SK-N-SH (cell line): ENCODE results near the gene MBOAT2. TPM values are rescaled to one million over a fixed set of nuclear protein-coding genes. Genes with fewer than 3 reads are reported as not detected.

Experiments
- CTCF ChIA-PET: fragments of 300-600, 350-600 bp; formaldehyde crosslinking; extraction: SDS; loops from one replicate; lab custom pipeline; 2021; lab: Yijun Ruan, JAX
- POLR2A ChIA-PET: fragments of 350-600 bp; sonication (Branson Sonifier 250); formaldehyde crosslinking; extraction: SDS; loops from one replicate; lab custom pipeline; 2020; ENCODE audit warnings: antibody characterized with exemption, inconsistent platforms; lab: Yijun Ruan, JAX
- DNase-seq: peaks from one replicate; pipeline ENCODE4 v3.0.0; 2012
- H2AFZ ChIP-seq: fragments of 200-600 bp; sonication (generic); 2 replicates; pipeline ENCODE4 v1.8.1; 2016; ENCODE audit warnings: antibody characterized with exemption, mild to moderate bottlenecking, low read depth
- H3F3A ChIP-seq: fragments of 200-600 bp; sonication (generic); replicated peaks from 2 replicates; pipeline ENCODE3; 2016; ENCODE audit warnings: antibody characterized with exemption, mild to moderate bottlenecking; ENCODE audit not compliant: insufficient read depth
- H3K27ac ChIP-seq, 2 experiments: fragments of 200-500 bp in 1 of 2; fragments of 200-600 bp in 1 of 2; sonication (Bioruptor generic) in 1 of 2; sonication (generic), shearing (Covaris generic) in 1 of 2; 2 replicates each; pipeline versions ENCODE4 v1.5.1 to v1.6.1; 2014 to 2016; ENCODE audit warnings: low read depth in 2 of 2, inconsistent platforms in 1 of 2, low read length in 1 of 2, mild to moderate bottlenecking in 1 of 2, mixed read lengths in 1 of 2
- H3K27me3 ChIP-seq: fragments of 200-600 bp; sonication (generic), shearing (Covaris generic); 2 replicates; pipeline ENCODE4 v1.6.1; 2016; ENCODE audit warnings: mixed run types; ENCODE audit not compliant: insufficient read depth
- H3K36me3 ChIP-seq, 2 experiments: fragments of 200-500 bp in 1 of 2; fragments of 200-600 bp in 1 of 2; sonication (Bioruptor generic) in 1 of 2; sonication (generic) in 1 of 2; replicated peaks in 1 of 2; 2 replicates each; pipeline versions ENCODE3 to v1.5.1; 2014 to 2016; ENCODE audit warnings: low read length in 1 of 2, mild to moderate bottlenecking in 1 of 2; ENCODE audit not compliant: insufficient read depth in 2 of 2, control insufficient read depth in 1 of 2
- H3K4me1 ChIP-seq, 2 experiments: fragments of 200-500 bp in 1 of 2; fragments of 200-600 bp in 1 of 2; sonication (Bioruptor generic) in 1 of 2; sonication (generic), shearing (Covaris generic) in 1 of 2; 2 replicates each; pipeline versions ENCODE4 v1.5.1 to v1.6.1; 2014 to 2016; ENCODE audit warnings: low read depth in 1 of 2, low read length in 1 of 2, mixed run types in 1 of 2; ENCODE audit not compliant: insufficient read depth in 2 of 2, control insufficient read depth in 1 of 2
- H3K4me2 ChIP-seq: fragments of 200-600 bp; sonication (generic), shearing (Covaris generic); 2 replicates; pipeline ENCODE4 v1.6.1; 2017; ENCODE audit warnings: mixed run types
- H3K4me3 ChIP-seq, 2 experiments: fragments of 200-500 bp in 1 of 2; fragments of 200-600 bp in 1 of 2; sonication (Bioruptor generic) in 1 of 2; sonication (generic), shearing (Covaris generic) in 1 of 2; 2 replicates each; pipeline versions ENCODE4 v1.5.1 to v1.8.1; 2014 to 2016; ENCODE audit warnings: low read depth in 2 of 2, inconsistent platforms in 1 of 2, low read length in 1 of 2, mild to moderate bottlenecking in 1 of 2, mixed read lengths in 1 of 2, moderate library complexity in 1 of 2
- H3K79me2 ChIP-seq: fragments of 200-600 bp; sonication (generic); 2 replicates; pipeline ENCODE4 v1.8.1; 2017; ENCODE audit warnings: mild to moderate bottlenecking; ENCODE audit not compliant: insufficient read depth
- H3K9ac ChIP-seq: fragments of 200-600 bp; sonication (generic); 2 replicates; pipeline ENCODE4 v1.6.1; 2017; ENCODE audit warnings: mixed run types
- H3K9me2 ChIP-seq: fragments of 200-600 bp; sonication (generic); 2 replicates; pipeline ENCODE4 v1.6.1; 2017; ENCODE audit warnings: mixed run types
- H3K9me3 ChIP-seq: fragments of 200-600 bp; sonication (generic); 2 replicates; pipeline ENCODE4 v1.6.1; 2017; ENCODE audit warnings: mixed run types, mild to moderate bottlenecking, moderate library complexity
- H4K20me1 ChIP-seq: fragments of 200-600 bp; sonication (generic); 2 replicates; pipeline ENCODE4 v1.6.1; 2017; ENCODE audit warnings: mild to moderate bottlenecking, mixed run types; ENCODE audit not compliant: insufficient read depth
- ELF1 ChIP-seq: IDR thresholded peaks from 2 replicates; pipeline ENCODE4 v1.4.0; 2012
- EZH2phosphoT487 ChIP-seq: fragments of 200-600 bp; sonication (generic); IDR thresholded peaks from 2 replicates; pipeline ENCODE4 v1.6.1; 2017; ENCODE audit warnings: low read depth, mixed run types, mild to moderate bottlenecking, antibody characterized with exemption, moderate library complexity, borderline replicate concordance
- FOSL2 ChIP-seq: IDR thresholded peaks from 2 replicates; pipeline ENCODE4 v1.4.0; 2012; ENCODE audit warnings: low read depth, mild to moderate bottlenecking, moderate library complexity, borderline replicate concordance
- FOXM1 ChIP-seq: IDR thresholded peaks from 2 replicates; pipeline ENCODE4 v1.4.0; 2012; ENCODE audit warnings: low read depth, mild to moderate bottlenecking
- GATA2 ChIP-seq: sonication (generic); formaldehyde crosslinking; IDR thresholded peaks from 2 replicates; pipeline ENCODE4 v1.5.0; 2020; ENCODE audit warnings: mild to moderate bottlenecking, missing genetic modification reagents
- PBX3 ChIP-seq: IDR thresholded peaks from 2 replicates; pipeline ENCODE4; 2012
- RCOR1 ChIP-seq: fragments of 150-350 bp; IDR thresholded peaks from 2 replicates; pipeline ENCODE4 v1.6.1; 2017; ENCODE audit warnings: antibody characterized with exemption, low read length
- REST ChIP-seq: IDR thresholded peaks from 2 replicates; pipeline ENCODE4 v1.6.1; 2012; ENCODE audit warnings: mild to moderate bottlenecking, low read depth, low read length, moderate library complexity
- RFX5 ChIP-seq: IDR thresholded peaks from 2 replicates; pipeline ENCODE4 v1.6.1; 2012; ENCODE audit warnings: mild to moderate bottlenecking, improper control_type of control experiment, low read length
- RXRA ChIP-seq: IDR thresholded peaks from 2 replicates; pipeline ENCODE4 v1.4.0; 2012; ENCODE audit warnings: low read depth, mild to moderate bottlenecking, borderline replicate concordance
- SMC3 ChIP-seq: IDR thresholded peaks from 2 replicates; pipeline ENCODE4 v1.6.1; 2012; ENCODE audit warnings: low read depth, low read length, improper control_type of control experiment
- TCF12 ChIP-seq: IDR thresholded peaks from 2 replicates; pipeline ENCODE4 v1.4.0; 2012
- TEAD4 ChIP-seq: IDR thresholded peaks from 2 replicates; pipeline ENCODE4 v1.4.0; 2012; ENCODE audit warnings: mild to moderate bottlenecking, borderline replicate concordance; ENCODE audit not compliant: insufficient read depth
- YY1 ChIP-seq: IDR thresholded peaks from 2 replicates; pipeline ENCODE4 v1.4.0; 2012; ENCODE audit warnings: low read depth, mild to moderate bottlenecking
- WGBS: methylation state at CpG from one replicate; pipeline ENCODE4 v1.1.6; 2017; ENCODE audit warnings: low lambda C conversion rate; 5-methylcytosine and 5-hydroxymethylcytosine counted together
- polyA plus RNA-seq, 3 experiments: library from polyadenylated mRNA; depleted of rRNA; stranded (reverse); fragments of >200 nt; gene quantifications; 2 replicates each; pipeline ENCODE4 v1.2.3, GENCODE V29; 2012
- TF ChIP-seq, protein P1 (sequence below): fragments of 150-350 bp; IDR thresholded peaks from 2 replicates; pipeline ENCODE4 v1.6.1; 2016; ENCODE audit warnings: mild to moderate bottlenecking, low read depth, low read length
- TF ChIP-seq, protein P2 (sequence below): IDR thresholded peaks from 2 replicates; pipeline ENCODE4 v1.4.0; 2012; ENCODE audit warnings: low read depth

Gene MBOAT2
- polyA plus RNA-seq, 1 of the 3 experiments (the other 2 are of a cell fraction) = 33.9 TPM

DNA sequence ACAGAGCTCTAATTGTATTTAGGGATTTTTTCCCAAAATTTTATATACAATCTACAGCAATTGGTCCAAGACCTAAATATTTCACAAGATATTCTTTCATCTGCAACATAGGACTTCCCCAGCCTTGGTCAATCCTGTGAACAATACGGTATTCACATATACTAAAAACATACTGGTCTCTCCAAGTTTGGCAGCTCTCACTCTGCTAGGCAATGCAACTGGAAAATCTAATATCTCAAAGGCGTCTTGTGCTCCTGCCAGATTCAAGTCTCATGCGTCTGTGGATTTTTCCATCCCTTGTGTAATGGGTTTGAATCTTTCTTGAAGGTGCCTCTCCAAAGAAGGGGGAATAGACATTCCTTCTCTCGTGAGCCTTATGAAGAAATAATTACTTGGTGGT, 27.4 kb upstream of the MBOAT2 start:
- no peak for TF ChIP-seq TCF12
- TF ChIP-seq, protein P1, sequence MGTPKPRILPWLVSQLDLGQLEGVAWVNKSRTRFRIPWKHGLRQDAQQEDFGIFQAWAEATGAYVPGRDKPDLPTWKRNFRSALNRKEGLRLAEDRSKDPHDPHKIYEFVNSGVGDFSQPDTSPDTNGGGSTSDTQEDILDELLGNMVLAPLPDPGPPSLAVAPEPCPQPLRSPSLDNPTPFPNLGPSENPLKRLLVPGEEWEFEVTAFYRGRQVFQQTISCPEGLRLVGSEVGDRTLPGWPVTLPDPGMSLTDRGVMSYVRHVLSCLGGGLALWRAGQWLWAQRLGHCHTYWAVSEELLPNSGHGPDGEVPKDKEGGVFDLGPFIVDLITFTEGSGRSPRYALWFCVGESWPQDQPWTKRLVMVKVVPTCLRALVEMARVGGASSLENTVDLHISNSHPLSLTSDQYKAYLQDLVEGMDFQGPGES = no peak
- TF ChIP-seq YY1 = no peak
- TF ChIP-seq PBX3 = no peak
- TF ChIP-seq EZH2phosphoT487 = no peak
- no peak for TF ChIP-seq TEAD4
- TF ChIP-seq GATA2 (CRISPR knock-in tag) = no peak
- TF ChIP-seq SMC3 = no peak
- no peak for TF ChIP-seq REST
- no peak for TF ChIP-seq RXRA
- no peak for TF ChIP-seq RCOR1
- no peak for TF ChIP-seq ELF1
- TF ChIP-seq FOSL2 = no peak
- TF ChIP-seq, protein P2, sequence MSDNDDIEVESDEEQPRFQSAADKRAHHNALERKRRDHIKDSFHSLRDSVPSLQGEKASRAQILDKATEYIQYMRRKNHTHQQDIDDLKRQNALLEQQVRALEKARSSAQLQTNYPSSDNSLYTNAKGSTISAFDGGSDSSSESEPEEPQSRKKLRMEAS = no peak
- TF ChIP-seq FOXM1 = no peak
- no peak for TF ChIP-seq RFX5
- TF ChIP-seq, all 33 proteins: peak for 0
- Histone ChIP-seq H3K4me1 (peaks cover 6 to 9% of the 10 kb centered on the region in 2 experiments; a peak in 3 of 4 replicates), H4K20me1 (no peaks in the 10 kb centered on the region), H3K36me3 (no peaks in the 10 kb centered on the region), H3F3A (no peaks in the 10 kb centered on the region), H3K9me2 (no peaks in the 10 kb centered on the region), H3K79me2 (no peaks in the 10 kb centered on the region), H3K9ac (no peak overlapping the region), H3K27ac (no peak overlapping the region), H3K4me2 (no peak overlapping the region), H2AFZ (no peak overlapping the region), H3K9me3 (no peaks in the 10 kb centered on the region), H3K4me3 (no peak overlapping the region), H3K27me3 (no peaks in the 10 kb centered on the region)
- no peak for DNase-seq
- ChIA-PET CTCF (interaction anchor here (1.5 kb wide), 1 partner anchor 12 kb away, joined by 3 read pairs; no protein-coding TSS in a partner anchor), POLR2A (no interaction called here)
- 60% methylated on average over 4 of the region's 4 CpGs for WGBS
